Osteoblast (primary cell): ENCODE results near the gene CNDP1. TPM values are rescaled to one million over a fixed set of nuclear protein-coding genes. Genes with fewer than 3 reads are reported as not detected.
A peak's percentile ranks its signal among the peaks of the same experiment; 100 is the strongest.
"Not testable (repeated sequence)": the region's sequence is repeated elsewhere in the genome, so short reads cannot be mapped to it uniquely, and the experiment has no call there.

ENCODE experiments used
- DNase-seq: peaks from one replicate; pipeline ENCODE4 v3.0.0; 2011; ENCODE audit warnings: low spot score, mixed read lengths; ENCODE audit not compliant: insufficient read length; ENCODE audit errors: missing footprints
- H2AFZ ChIP-seq: 2 replicates; pipeline ENCODE4 v1.6.0; 2011; ENCODE audit warnings: mild to moderate bottlenecking, low read length
- H3K27ac ChIP-seq: 2 replicates; pipeline ENCODE4 v1.5.1; 2011; ENCODE audit warnings: mild to moderate bottlenecking, low read depth, low read length, moderate library complexity
- H3K27me3 ChIP-seq: 2 replicates; pipeline ENCODE4 v1.6.0; 2012; ENCODE audit warnings: mild to moderate bottlenecking, control low read depth, inconsistent platforms, low read length, moderate library complexity; ENCODE audit not compliant: insufficient read depth
- H3K36me3 ChIP-seq: 2 replicates; pipeline ENCODE4 v1.5.1; 2011; ENCODE audit warnings: mild to moderate bottlenecking, low read length, control low read depth, moderate library complexity; ENCODE audit not compliant: insufficient read depth
- H3K4me1 ChIP-seq: 2 replicates; pipeline ENCODE4 v1.5.1; 2011; ENCODE audit warnings: mild to moderate bottlenecking, low read length, control low read depth, moderate library complexity; ENCODE audit not compliant: insufficient read depth
- H3K4me2 ChIP-seq: 2 replicates; pipeline ENCODE4 v1.6.0; 2011; ENCODE audit warnings: mild to moderate bottlenecking, low read length; ENCODE audit not compliant: insufficient read depth
- H3K4me3 ChIP-seq: fragments of 200-600 bp; sonication (generic); 3 replicates; pipeline ENCODE4 v1.5.1; 2012; ENCODE audit warnings: mild to moderate bottlenecking, low read length, inconsistent platforms; ENCODE audit not compliant: insufficient read depth
- H3K79me2 ChIP-seq: 2 replicates; pipeline ENCODE4 v1.6.0; 2012; ENCODE audit warnings: mild to moderate bottlenecking, low read length, control low read depth, inconsistent platforms; ENCODE audit not compliant: insufficient read depth
- H3K9me3 ChIP-seq: 2 replicates; pipeline ENCODE4 v1.5.1; 2011; ENCODE audit warnings: low read depth, low read length, control low read depth
- H4K20me1 ChIP-seq: 2 replicates; pipeline ENCODE4 v1.6.0; 2012; ENCODE audit warnings: mild to moderate bottlenecking, low read length, control low read depth; ENCODE audit not compliant: insufficient read depth
- CTCF ChIP-seq: IDR thresholded peaks from 2 replicates; pipeline ENCODE4 v1.5.1; 2011; ENCODE audit warnings: mild to moderate bottlenecking, low read depth, low read length, moderate library complexity; ENCODE audit errors: extremely low read depth
- total RNA-seq: library from RNA; depleted of rRNA; stranded (reverse); fragments of >200 nt; gene quantifications from 2 replicates; pipeline ENCODE4 v1.2.3, GENCODE V29; 2012

The CNDP1 gene
- total RNA-seq, 1 donor = not detected

DNA sequence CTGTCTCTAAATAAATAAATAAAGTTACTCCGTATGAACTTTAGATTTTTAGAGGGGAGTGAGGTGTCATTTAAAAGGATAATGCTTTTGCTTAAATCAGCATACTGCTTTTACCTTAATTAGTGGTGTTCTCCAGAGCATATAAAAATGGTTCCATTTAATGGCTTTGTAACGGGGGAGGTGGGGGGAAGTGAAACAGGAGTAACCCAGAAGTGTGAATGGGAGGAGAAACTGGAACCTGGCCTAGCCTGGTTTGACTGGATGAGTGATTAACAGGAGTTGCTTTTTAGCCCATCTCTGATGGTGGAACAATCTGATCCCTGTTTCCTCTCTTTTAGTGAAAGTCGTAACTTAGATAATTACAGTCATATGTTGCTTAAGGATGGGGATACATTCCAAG, 36.5 kb upstream of the CNDP1 start:
- Histone ChIP-seq H3K79me2 (peaks cover 32% of the 10 kb centered on the region), H3K4me1 (peaks cover 24% of the 10 kb centered on the region), H3K9me3 (no peaks in the 10 kb centered on the region), H2AFZ (no peak overlapping the region), H3K27me3 (no peaks in the 10 kb centered on the region), H3K27ac (no peak overlapping the region), H4K20me1 (peaks cover 3% of the 10 kb centered on the region), H3K4me2 (no peak overlapping the region), H3K36me3 (peaks cover 17% of the 10 kb centered on the region), H3K4me3 (no peak overlapping the region)
- no peak for TF ChIP-seq CTCF
- no peak for DNase-seq

GRCh38 chr18:74498712-74499627, 35.3 kb upstream of the CNDP1 start:
- Histone ChIP-seq H4K20me1 (peaks cover 3% of the 10 kb centered on the region), H3K4me2 (peak overlapping the region; percentile 59), H3K79me2 (peaks cover 32% of the 10 kb centered on the region), H3K4me1 (peaks cover 24% of the 10 kb centered on the region), H3K27me3 (no peaks in the 10 kb centered on the region), H3K4me3 (peak overlapping the region; percentile 50), H2AFZ (peak overlapping the region; percentile 9), H3K36me3 (peaks cover 25% of the 10 kb centered on the region), H3K9me3 (no peaks in the 10 kb centered on the region), H3K27ac (no peak overlapping the region)
- TF ChIP-seq CTCF = no peak
- no peak for DNase-seq

- H3K4me3 ChIP-seq = peak overlapping the region; percentile 50
- peaks cover 26% of the 10 kb centered on the region for H3K36me3 ChIP-seq
- DNase-seq = peak; percentile 73
- peaks cover 32% of the 10 kb centered on the region for H3K79me2 ChIP-seq
- H2AFZ ChIP-seq = peak overlapping the region; percentile 9
- H3K27ac ChIP-seq = no peak overlapping the region
- no peak for TF ChIP-seq CTCF
- peak overlapping the region; percentile 59 for H3K4me2 ChIP-seq
- H3K27me3 ChIP-seq = no peaks in the 10 kb centered on the region
- H4K20me1 ChIP-seq = peaks cover 3% of the 10 kb centered on the region
- H3K4me1 ChIP-seq = peaks cover 24% of the 10 kb centered on the region
- no peaks in the 10 kb centered on the region for H3K9me3 ChIP-seq
Observed at GRCh38 chr18:74499633-74500032, 34.7 kb upstream of the CNDP1 start.

DNA sequence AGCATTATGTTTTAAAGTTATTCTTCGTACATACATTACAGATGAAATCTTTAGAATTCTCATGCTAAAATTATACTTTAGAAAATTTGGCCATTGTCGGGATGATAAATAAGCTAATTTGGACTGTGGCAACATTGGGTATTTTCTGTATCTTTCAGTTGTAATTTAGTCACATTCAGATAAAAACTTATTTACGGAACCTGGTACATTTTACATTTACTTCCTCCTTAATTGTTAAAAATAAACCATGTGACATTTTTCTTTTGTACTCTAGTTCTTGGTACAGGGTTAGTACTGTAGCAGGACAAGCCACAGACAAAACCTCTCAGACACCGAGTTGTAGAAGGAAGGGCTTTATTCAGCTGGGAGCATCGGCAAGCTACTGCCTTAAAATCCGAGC, 33.9 kb upstream of the CNDP1 start:
- no peak overlapping the region for H3K4me3 ChIP-seq
- no peak overlapping the region for H3K27ac ChIP-seq
- H3K27me3 ChIP-seq = no peaks in the 10 kb centered on the region
- peaks cover 32% of the 10 kb centered on the region for H3K79me2 ChIP-seq
- no peak overlapping the region for H3K4me2 ChIP-seq
- no peak for DNase-seq
- H3K4me1 ChIP-seq = peaks cover 23% of the 10 kb centered on the region
- H3K9me3 ChIP-seq = no peaks in the 10 kb centered on the region
- H3K36me3 ChIP-seq = peaks cover 28% of the 10 kb centered on the region
- peaks cover 3% of the 10 kb centered on the region for H4K20me1 ChIP-seq
- no peak for TF ChIP-seq CTCF
- no peak overlapping the region for H2AFZ ChIP-seq

GRCh38 chr18:74500774-74501173, 33.5 kb upstream of the CNDP1 start:
- Histone ChIP-seq H3K36me3 (peaks cover 28% of the 10 kb centered on the region), H3K4me1 (peaks cover 20% of the 10 kb centered on the region), H3K79me2 (peaks cover 32% of the 10 kb centered on the region)
- not testable (repeated sequence) for DNase-seq, H3K27ac ChIP-seq, H3K9me3 ChIP-seq, H4K20me1 ChIP-seq, H3K4me2 ChIP-seq, H2AFZ ChIP-seq, H3K4me3 ChIP-seq, H3K27me3 ChIP-seq
